Measurements from ENCODE around the gene SLC5A11. TPM values are rescaled to one million over a fixed set of nuclear protein-coding genes. Genes with fewer than 3 reads are reported as not detected.

SLC5A11 gene
- total and polyA plus RNA-seq, 2 experiments from 2014 or later, result 1.2 to 1.7 TPM

- no peaks in the 10 kb centered on the region for H3K9me3 ChIP-seq (ENCODE audit: low read depth)
- no peaks in the 10 kb centered on the region for H3K79me2 ChIP-seq
- H3K27me3 ChIP-seq, result no peaks in the 10 kb centered on the region
- no peak overlapping the region for H3K4me3 ChIP-seq
- H3K27ac ChIP-seq, result no peak overlapping the region
- DNase-seq (ENCODE audit: low spot score), result no peak
- 82% methylated on average over 3 of the region's 3 CpGs for WGBS (ENCODE audit: low lambda C conversion rate, missing lambda C conversion rate)
- TF ChIP-seq EZH2 (IDR thresholded peaks at IDR 0.05; ENCODE audit: borderline replicate concordance) (no peak), CTCF (IDR thresholded peaks at IDR 0.05; ENCODE audit: poor library complexity) (no peak), EZH2phosphoT487 (IDR thresholded peaks at IDR 0.05; ENCODE audit: low read depth, severe bottlenecking, unreplicated experiment) (no peak)
- H3K9me2 ChIP-seq (replicated peaks; ENCODE audit: insufficient read depth), result no peaks in the 10 kb centered on the region
- H4K20me1 ChIP-seq (ENCODE audit: insufficient read depth, poor library complexity, severe bottlenecking), result no peaks in the 10 kb centered on the region
- H3K4me2 ChIP-seq, result no peak overlapping the region
- no peaks in the 10 kb centered on the region for H3K36me3 ChIP-seq (replicated peaks; ENCODE audit: insufficient read depth, low read depth)
- H2AFZ ChIP-seq, result no peak overlapping the region
- no peaks in the 10 kb centered on the region for H3K4me1 ChIP-seq (ENCODE audit: insufficient read depth)
These were observed 18.0 kb downstream of the SLC5A11 start for GRCh38 chr16:24863582-24864437.

- no peak overlapping the region for H3K4me2 ChIP-seq
- no peak overlapping the region for H3K4me3 ChIP-seq
- H3K9me2 ChIP-seq (replicated peaks; ENCODE audit: insufficient read depth), result no peaks in the 10 kb centered on the region
- no peaks in the 10 kb centered on the region for H3K79me2 ChIP-seq
- no peak for DNase-seq (ENCODE audit: low spot score)
- H3K27ac ChIP-seq, result no peak overlapping the region
- no peaks in the 10 kb centered on the region for H3K9me3 ChIP-seq (ENCODE audit: low read depth)
- no peaks in the 10 kb centered on the region for H4K20me1 ChIP-seq (ENCODE audit: insufficient read depth, poor library complexity, severe bottlenecking)
- no peaks in the 10 kb centered on the region for H3K27me3 ChIP-seq
- H3K4me1 ChIP-seq (ENCODE audit: insufficient read depth), result no peaks in the 10 kb centered on the region
- no peak overlapping the region for H2AFZ ChIP-seq
- TF ChIP-seq CTCF (IDR thresholded peaks at IDR 0.05; ENCODE audit: poor library complexity), result no peak
- no peak for TF ChIP-seq EZH2 (IDR thresholded peaks at IDR 0.05; ENCODE audit: borderline replicate concordance)
- no peak for TF ChIP-seq EZH2phosphoT487 (IDR thresholded peaks at IDR 0.05; ENCODE audit: low read depth, severe bottlenecking, unreplicated experiment)
- WGBS (ENCODE audit: low lambda C conversion rate, missing lambda C conversion rate), result 78% methylated on average over 8 of the region's 8 CpGs
- no peaks in the 10 kb centered on the region for H3K36me3 ChIP-seq (replicated peaks; ENCODE audit: insufficient read depth, low read depth)
These were observed 23.3 kb downstream of the SLC5A11 start for GRCh38 chr16:24869033-24869432.

GRCh38 chr16:24871891-24872290, 26.1 kb downstream of the SLC5A11 start:
- Histone ChIP-seq H4K20me1 (ENCODE audit: insufficient read depth, poor library complexity, severe bottlenecking) (no peaks in the 10 kb centered on the region), H3K9me2 (replicated peaks; ENCODE audit: insufficient read depth) (no peaks in the 10 kb centered on the region), H3K27ac (no peak overlapping the region), H3K27me3 (no peaks in the 10 kb centered on the region), H3K4me2 (no peak overlapping the region), H3K36me3 (replicated peaks; ENCODE audit: insufficient read depth, low read depth) (no peaks in the 10 kb centered on the region), H3K4me1 (ENCODE audit: insufficient read depth) (no peaks in the 10 kb centered on the region), H2AFZ (no peak overlapping the region), H3K4me3 (no peak overlapping the region), H3K9me3 (ENCODE audit: low read depth) (no peaks in the 10 kb centered on the region), H3K79me2 (no peaks in the 10 kb centered on the region)
- DNase-seq (ENCODE audit: low spot score), result no peak
- 96% methylated on average over 5 of the region's 5 CpGs for WGBS (ENCODE audit: low lambda C conversion rate, missing lambda C conversion rate)
- TF ChIP-seq EZH2 (IDR thresholded peaks at IDR 0.05; ENCODE audit: borderline replicate concordance), result no peak
- TF ChIP-seq CTCF (IDR thresholded peaks at IDR 0.05; ENCODE audit: poor library complexity), result no peak

All from hepatocyte (in vitro differentiated cells).